ENCODE data around the gene ADAM33.

Gene ADAM33

DNA sequence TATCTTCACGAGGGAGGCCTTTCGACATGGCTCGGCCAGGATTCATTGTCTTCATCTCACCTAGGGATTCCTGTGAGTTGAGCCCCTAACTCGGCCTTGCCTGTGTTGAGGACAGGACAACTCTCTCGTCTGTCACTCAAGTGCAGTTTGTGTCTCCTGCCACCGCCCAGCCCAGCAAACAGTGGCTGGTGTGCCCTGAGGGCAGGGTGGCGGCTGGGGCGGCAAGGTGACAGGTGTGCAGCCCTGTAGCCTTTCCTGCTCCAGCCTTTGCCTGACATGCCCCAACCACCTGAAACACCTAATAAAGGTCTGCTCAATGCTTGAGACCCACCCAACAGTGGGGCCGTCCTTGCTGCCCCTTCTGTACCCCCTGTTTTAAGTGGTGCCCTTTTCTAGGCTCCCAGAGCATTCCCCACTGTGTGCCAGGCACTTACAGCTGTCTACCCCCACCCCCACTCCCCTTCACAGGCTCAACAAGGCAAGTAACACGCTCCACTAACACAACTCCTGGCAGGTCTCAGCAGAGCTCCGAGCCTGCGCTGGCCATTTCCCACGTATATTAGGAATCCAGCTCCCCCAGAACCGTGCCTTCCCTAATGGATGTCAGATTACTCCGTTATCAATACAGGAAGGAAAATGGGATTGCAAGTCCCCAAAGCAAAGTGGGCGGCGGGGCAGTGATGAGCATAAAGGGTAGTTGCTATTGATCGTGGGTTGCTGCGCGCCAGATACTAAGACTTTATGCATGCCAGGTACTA, 36.3 kb downstream of the ADAM33 start:
- DNase-seq (ENCODE audit: low read depth), result no peak

DNA sequence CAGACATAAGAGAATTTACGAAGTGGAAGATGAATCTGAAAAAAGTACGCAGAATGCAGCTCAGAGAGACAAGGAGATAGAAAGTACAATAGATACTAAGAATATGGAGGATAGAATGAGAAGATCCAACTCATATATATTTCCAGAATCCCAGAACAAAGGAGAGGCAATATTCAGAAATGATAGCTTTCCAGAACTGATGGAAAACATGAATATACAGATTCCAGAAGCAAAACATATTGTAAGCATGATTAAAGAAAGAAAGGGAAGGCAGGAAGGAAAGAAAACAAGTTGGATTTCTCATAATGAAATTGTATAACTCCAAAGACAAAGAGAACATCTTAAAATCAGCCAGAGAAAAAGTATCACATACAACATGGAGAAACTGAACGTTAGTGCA, 41.6 kb downstream of the ADAM33 start:
- DNase-seq (ENCODE audit: low read depth), result no peak

DNA sequence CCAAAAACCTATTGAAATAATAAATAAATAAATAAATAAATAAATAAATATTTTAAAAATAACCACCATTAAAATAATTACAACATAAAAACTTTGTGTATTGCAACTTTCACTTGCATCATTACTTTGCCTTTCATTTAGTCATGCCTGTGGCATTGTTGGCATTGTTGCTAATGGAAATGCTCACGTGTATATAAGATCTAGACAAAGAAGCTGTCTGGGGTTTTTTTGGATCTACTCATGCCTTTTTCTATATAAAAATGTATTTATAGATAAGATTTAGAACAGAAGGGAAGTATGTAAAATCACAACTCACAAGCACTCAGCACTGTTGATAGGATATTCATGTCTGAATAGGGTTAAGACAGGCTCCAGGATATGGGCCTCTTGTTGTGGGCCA, 46.5 kb downstream of the ADAM33 start:
- no peak for DNase-seq (ENCODE audit: low read depth)

DNA sequence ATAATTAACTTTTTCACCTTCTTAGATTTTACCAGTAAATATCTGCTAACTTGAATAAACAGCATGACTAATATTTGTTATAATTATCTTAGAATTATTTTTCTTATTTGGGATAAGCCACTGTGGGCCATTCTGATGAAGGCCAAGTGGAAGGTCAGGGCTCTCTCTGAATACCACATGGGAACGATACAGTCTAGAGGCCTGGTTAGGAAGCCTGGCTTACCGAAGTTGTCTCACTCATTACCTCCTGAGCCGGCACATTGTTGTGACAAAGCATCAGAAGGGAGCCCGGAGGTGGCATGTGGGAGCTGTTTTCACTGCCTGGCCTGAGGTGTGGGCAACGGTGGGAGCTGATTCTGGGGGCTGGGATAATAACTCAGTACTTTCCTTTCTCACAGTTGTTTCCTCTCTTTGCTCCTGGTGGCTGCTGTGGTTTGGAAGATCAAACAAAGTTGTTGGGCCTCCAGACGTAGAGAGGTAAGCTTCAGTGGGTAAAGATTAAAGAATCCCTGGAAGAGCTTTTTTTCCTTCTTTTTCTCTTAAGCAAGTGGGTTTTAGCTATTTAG, 47.8 kb downstream of the ADAM33 start:
- no peak for DNase-seq (ENCODE audit: low read depth)

DNA sequence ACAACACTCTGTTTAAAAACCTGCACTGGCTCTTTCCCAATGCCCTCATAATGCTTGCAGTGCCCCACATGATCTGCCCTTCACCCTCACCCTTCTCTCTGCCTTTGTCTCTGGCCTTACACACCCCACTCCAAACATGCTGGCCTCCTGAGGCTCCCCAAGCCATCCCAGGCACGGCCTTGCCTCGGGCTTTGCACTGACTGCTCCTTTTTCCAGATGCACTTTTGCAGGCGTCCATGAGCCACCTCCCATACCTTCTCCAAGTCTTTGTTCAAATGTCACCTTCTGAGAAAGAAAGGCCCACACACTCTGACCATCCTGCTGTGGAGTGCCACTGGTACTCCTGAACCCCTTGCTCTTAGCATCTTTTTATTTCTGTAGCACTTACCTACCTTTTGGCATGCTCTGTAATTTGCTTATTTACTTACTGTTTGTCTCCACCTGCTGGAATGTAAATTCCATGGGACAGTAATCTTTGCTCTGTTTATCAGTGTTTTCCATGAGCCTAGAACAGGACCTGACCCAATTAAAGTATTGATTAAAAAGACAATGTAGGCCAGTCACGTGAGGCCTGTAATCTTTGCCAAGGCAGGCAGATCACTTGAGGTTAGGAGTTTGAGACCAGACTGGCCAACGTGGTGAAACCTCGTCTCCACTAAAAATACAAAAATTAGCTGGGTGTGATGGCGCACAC, 49.4 kb downstream of the ADAM33 start:
- no peak for DNase-seq (ENCODE audit: low read depth)

DNA sequence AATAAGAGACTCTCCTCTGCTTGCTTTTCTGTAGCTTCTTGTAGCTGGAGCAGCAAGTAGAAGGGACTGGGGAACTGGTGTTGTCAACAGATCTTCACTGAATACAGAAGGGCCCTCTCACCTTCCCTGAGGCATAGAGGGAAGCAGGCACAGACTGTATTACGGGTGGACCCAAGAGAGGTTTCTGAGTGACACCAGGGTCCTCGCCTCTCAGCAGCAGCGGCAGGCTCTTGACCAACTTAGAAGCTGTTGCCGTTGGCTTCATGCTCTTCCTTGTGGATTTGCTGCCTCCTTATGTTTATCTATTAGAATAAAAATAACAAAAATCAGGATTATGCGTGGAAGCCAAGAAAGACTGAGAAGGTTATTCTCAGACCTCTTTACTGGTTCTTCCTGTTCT, 50.3 kb downstream of the ADAM33 start:
- no peak for DNase-seq (ENCODE audit: low read depth)

DNA sequence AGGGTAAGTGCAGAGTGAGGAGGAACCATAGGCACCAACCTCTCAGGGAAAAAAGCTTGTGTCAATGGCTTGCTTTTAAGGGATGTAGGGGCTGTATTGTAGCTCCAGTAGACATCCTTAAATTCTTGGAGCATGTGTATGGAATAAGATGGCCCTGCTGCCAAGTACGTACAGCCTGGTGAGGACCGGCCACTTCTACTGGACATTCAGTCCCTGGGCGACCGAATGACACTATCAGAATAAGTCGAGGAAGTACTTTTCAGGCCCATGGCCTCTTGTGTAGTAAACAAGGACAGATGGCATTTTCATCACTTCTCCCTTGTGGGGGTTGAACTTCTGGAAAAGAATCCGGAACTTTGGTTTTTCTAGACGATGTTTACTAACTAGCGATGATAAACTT, 51.4 kb downstream of the ADAM33 start:
- DNase-seq (ENCODE audit: low read depth), result no peak

DNA sequence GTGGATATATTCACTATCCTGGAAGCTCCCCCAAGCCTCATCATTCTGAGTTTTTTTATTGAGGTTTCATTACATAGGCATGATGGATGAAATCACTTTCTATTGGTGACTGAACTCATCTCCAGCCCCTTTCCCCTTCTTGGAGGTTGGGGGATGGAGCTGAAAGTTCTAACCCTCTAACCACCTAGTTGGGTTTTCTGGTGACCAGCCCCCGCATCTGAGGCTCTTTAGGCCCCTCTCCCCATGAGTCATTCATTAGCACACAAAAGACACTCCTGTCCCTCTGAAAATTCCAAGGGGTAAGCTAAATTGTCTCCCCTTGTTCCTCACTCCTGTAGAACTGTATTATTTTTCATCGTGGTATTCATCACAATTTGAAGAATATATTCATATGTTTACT, 51.9 kb downstream of the ADAM33 start:
- no peak for DNase-seq (ENCODE audit: low read depth)

DNA sequence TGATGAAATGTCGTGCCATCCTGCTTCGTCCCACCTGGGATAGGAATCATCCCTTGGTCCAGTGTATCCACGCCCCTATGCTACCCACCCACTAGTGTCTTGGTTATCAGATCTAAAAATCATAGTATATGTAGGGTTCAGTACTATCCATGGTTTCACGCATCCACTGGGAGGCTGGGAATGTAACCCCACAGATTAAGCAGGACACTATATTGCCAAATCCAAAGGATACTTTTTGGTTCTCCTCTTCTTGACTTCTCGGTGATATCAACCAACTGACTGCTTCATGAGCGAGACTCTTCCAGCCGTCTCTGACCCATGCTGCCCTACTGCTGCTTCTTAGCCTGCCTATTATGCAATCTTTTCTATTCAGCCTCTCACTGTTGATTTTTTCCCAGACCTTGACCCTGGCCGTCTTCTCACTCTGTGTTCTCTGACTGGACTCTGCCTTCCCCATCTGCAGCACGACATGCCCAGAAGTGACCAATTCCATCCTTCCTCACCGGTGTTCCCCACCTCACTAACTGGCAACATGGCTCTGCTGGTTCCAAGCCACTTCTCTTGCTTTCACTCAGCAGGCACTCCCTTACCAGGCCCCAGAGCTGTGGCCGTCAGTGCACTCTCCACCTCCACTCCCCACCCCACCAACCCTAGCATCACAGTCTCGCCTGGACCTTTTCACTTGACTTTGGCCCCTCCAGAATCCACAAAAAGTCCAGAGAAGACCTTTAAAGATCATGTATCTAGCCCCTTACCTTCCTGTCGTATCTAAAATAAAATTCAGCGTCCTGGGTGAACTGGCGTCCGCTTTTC, 53.1 kb downstream of the ADAM33 start:
- DNase-seq (ENCODE audit: low read depth), result no peak

DNA sequence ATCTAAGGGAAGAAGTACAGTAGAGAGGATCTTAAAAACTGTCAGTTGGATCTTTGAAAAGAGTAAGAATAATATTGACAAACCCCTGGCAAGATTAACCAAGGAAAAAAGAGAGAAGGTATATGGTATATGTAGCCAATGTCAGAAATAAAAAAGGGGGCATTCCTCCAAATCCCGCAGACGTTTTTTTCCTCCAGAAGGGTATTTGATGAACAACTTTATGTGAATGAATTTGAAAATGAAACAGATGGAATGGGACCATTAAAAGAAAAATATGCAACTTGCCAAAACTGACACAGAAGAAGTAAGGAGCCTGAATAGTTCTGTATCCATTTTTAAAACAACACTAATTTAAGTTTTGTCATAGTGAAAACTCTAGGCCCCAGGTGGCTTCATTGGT, 54.3 kb downstream of the ADAM33 start:
- DNase-seq (ENCODE audit: low read depth), result no peak

DNA sequence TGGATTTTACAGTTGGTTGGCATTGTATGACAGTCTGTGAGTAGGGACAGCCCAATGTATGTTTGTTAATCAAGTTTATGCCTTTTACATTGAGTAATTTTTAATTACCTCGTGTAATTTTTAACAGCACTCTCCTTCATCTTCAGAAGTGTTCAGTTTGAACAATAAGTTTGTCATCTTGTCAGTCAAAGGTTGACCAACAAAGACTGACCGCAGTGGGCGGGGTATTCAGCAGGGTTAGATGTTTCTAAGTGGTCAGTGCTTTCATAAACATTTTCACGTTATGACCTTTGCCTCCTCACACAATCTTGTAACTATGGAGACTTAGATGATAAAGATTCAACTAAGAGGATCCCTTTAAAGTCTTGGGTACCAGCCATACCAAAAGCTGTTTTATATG, 59.4 kb downstream of the ADAM33 start:
- DNase-seq (ENCODE audit: low read depth), result no peak

DNA sequence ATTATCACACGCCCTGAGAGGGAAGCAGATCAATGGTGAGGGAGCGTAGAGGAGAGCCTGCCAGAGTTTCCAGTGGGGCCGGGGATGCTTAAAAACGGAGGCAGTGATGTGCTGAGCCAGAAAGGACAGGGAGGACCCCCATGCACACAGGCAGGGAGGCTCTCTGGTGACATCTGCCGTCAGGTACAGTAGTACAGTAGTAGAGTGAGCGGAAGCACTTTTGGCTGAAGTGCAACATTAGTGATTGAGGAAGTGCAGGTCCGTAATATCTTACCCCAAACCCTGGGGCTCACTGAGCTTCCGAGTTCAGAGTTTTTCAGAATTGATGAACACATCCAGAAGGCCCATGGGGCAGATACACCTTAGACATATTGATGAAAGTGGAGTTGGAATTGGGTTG, 60.7 kb downstream of the ADAM33 start:
- DNase-seq (ENCODE audit: low read depth), result no peak
